Endometrial microvascular endothelial cells (primary cell): ENCODE results near the gene SCN3A. TPM values are rescaled to one million over a fixed set of nuclear protein-coding genes. Genes with fewer than 3 reads are reported as not detected.

Experiments
- in situ Hi-C: cut with HindIII; loops from 2 replicates; pipeline ENCODE4 v1.10.0; 2017; ENCODE audit warnings: low sequenced_read_pairs, low pct_unique_long_range_greater_than_20kb; ENCODE audit errors: inconsistent ontology term
- total RNA-seq: library from RNA; depleted of rRNA; stranded (reverse); fragments of >200 nt; gene quantifications from one replicate; pipeline ENCODE4 v1.2.3, GENCODE V29; 2015; ENCODE audit errors: inconsistent ontology term

SCN3A gene
- total RNA-seq, 1 donor from 2014 or later, result not detected

DNA sequence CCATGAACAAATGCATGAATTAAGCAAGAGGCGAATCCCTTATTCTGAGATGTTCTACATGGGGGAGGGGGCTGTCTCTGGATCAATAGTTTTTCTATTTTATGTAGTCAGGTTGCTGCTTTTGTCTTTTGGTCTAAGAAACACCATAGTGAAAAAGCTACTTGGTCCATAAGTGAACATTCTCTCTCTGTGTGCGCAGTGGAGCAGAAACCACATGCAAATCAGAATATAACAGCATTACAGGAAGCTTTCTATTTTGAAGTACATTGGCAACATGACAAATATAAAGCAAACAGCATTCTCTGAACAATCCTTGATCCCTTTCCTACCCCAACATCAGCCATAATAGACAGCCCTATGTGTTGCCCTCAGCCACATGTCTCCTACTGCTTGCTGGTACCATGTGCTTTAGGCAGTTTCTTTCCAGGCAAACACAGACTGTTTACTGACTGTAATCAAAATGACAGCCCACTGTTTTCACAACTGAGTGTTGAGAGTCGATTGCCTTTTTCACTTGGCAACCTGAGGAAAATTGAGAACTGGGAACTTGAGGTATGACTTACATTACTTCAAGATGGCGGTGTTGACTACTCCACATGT is 10.6 kb downstream of the SCN3A start:
- in situ Hi-C loops, result no loop called here

- in situ Hi-C loops, result no loop called here
These were observed 11.1 kb downstream of the SCN3A start for GRCh38 chr2:165192729-165193128.

GRCh38 chr2:165191096-165191728 is 12.6 kb downstream of the SCN3A start:
- in situ Hi-C loops, result no loop called here

DNA sequence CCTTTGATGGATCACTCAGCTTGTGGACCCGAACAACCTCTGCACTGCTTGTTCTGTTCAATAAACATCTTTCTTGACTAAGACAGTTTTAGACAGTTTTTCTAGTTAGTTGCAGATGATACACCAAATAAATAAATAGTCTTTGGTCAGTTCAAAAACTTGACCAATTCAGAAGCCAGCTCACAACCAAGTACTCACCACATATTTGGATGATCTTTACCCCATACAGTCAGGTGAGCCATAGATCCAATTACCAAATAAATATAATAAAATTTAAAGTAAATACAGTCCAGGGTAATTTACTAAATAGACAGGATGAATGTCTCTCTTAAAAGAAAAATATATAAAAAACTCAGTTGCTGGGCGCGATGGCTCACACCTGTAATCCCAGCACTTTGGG is 18.2 kb downstream of the SCN3A start:
- in situ Hi-C loops, result no loop called here

GRCh38 chr2:165182029-165182428 is 21.8 kb downstream of the SCN3A start:
- in situ Hi-C loops, result no loop called here

- in situ Hi-C loops, result no loop called here
These were observed 27.1 kb downstream of the SCN3A start for GRCh38 chr2:165176780-165177179.

GRCh38 chr2:165173215-165173614 is 30.6 kb downstream of the SCN3A start:
- in situ Hi-C loops, result no loop called here

- in situ Hi-C loops, result no loop called here
These were observed 39.6 kb downstream of the SCN3A start for GRCh38 chr2:165164201-165164600.

GRCh38 chr2:165163761-165164160 is 40.1 kb downstream of the SCN3A start:
- in situ Hi-C loops, result no loop called here

- in situ Hi-C loops, result no loop called here
These were observed 41.4 kb downstream of the SCN3A start for GRCh38 chr2:165162466-165162865.

DNA sequence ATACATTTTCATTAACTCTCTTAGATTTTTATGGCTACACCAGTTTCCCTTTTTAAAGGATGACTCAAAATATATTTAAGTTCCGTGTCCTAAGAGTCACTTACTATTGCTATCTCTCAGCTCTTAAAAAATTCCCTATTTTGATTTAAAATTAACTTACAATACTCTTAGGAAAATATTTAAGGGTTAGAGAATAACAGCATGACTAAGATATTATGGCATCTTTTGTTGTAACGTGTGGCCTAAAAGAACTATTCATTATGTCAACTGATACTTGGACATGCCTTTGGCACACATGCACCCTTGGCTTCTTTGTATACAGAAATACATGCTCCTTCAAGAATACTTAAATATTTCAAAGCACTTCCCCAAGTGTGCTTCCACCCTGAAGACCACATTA is 42.3 kb downstream of the SCN3A start:
- in situ Hi-C loops, result no loop called here

- in situ Hi-C loops, result no loop called here
These were observed 46.7 kb downstream of the SCN3A start for GRCh38 chr2:165157160-165157559.

DNA sequence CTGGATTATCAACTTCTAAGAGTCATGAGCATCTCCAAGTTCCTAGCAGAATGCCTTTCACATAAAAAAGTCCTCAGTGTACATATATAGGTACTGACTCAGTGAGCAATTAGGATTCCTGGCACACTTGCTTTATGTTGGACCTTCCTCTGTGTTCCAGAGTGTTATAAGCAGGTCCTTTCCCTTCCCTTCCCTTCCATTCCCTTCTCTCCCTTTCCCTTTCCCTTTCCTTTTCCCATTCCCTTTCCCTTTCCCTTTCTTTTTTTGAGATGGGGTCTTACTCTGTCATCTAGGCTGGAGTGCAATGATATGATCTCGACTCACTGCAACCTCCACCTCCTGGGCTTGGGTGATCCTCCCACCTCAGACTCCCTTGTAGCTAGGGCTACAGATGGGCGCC is 48.7 kb downstream of the SCN3A start:
- in situ Hi-C loops, result no loop called here

- in situ Hi-C loops, result no loop called here
These were observed 54.4 kb downstream of the SCN3A start for GRCh38 chr2:165149439-165149838.

DNA sequence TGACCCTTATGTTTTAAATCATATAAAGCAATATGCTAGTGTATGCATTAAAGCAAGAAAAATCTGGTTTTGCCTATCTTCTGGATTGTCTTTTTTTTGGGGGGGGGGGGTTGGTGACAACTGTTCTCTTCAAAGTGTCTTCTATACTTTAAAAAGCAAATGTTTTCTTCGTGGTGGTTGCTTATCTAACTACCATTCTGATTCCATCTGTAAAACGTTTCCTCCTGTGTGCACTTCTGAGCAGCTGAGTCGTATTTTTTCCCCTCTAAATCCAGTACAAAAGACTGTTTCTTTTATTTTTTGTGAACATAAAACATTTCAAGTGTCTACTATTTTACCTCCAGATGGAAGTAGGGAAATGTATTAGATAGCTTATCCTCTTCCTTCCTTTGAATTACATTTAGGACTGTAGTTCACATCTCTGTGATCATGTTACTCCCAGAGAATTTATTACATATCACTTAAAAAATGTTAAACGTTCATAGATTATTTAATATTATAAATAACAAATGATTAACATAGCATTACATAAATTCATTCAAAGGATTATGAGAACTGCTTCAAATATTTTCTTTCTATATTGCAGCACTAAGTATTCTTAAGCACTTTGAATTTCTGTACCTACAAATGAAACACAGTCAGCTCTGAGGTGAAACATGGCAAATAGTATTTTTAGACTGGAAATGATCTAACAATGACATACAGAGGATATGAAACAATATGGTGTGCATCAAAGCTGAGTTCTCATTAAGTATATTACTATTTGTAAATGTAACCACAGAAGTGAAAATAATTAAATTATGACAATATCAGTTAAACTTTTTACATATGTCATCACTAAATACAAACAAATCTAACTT is 56.4 kb downstream of the SCN3A start:
- in situ Hi-C loops, result no loop called here

DNA sequence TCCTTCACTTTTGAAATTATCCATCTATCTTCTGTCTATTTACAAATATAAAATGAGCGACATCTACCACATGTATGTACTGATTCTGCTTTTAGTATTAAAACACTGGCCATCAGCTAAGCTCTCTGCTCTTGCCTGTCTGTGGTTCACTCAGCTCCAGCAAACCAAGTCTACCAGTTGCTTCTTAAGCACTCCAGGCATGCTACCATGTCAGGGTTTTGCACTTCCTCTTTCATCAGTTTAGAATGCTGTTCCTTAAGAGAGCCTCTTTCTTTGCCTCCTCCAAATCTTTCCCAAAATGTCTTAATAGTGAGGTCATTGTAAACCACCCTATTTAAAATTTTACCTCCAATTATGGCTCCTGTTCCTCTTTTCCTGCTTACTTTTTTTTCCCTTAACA is 59.5 kb downstream of the SCN3A start:
- in situ Hi-C loops, result no loop called here

- in situ Hi-C loops, result no loop called here
These were observed 62.1 kb downstream of the SCN3A start for GRCh38 chr2:165141601-165142354.

- in situ Hi-C loops, result no loop called here
These were observed 77.6 kb downstream of the SCN3A start for GRCh38 chr2:165126244-165126643.

DNA sequence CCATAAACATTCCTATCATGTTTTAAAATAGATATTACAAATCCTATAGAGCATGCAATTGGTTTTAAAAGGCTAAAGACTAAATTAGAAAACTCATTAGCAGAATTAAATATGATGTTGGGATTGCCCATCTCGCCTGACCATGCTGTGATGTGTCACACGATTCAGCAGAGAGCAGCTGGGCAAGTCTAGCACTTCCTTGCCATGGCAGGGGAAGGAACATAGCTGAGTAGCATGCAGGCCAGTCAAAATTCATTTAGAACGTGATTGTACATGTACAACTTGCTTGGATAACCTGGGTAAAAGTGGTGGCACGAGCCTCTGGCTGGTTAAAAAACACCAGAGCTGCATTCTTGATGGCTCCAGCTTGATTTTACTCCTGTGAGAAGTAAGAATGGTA is 81.3 kb downstream of the SCN3A start:
- in situ Hi-C loops, result no loop called here
